GM21723 (cell line): ENCODE results near the gene ABLIM3.
"Not testable (repeated sequence)": the region's sequence is repeated elsewhere in the genome, so short reads cannot be mapped to it uniquely, and the experiment has no call there.

Experiments used
- ATAC-seq: cut with Tn5 transposase; IDR thresholded peaks from one replicate; pipeline ENCODE4 v1.9.1; 2021; ENCODE audit warnings: mild to moderate bottlenecking, moderate library complexity; ENCODE audit not compliant: unreplicated experiment

The ABLIM3 gene

GRCh38 chr5:149247726-149248125 is 106.4 kb downstream of the ABLIM3 start:
- ATAC-seq = no peak

DNA sequence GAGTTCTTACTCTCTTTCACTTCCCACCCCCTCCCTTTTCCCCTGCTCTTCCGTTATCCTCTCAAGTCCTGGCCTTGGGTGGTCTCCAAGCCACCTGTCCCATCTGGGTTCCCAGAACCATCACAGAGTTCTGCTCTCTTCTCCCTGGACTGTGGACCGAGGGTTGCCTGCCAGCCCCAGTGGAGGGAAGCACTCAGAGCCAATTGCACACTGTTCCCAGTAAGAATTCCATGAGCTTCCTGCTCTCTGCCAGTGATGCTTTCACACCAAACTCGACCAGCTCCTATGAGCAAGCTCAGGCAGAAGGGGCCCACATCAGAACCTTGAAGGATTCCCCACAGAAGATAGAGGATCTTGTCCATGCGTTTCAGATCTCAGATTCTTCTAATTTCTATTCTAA is 110.3 kb downstream of the ABLIM3 start:
- no peak for ATAC-seq

- ATAC-seq = no peak
These were observed 113.2 kb downstream of the ABLIM3 start for GRCh38 chr5:149254506-149254905.

GRCh38 chr5:149256451-149256850 is 115.2 kb downstream of the ABLIM3 start:
- no peak for ATAC-seq

- ATAC-seq = no peak
These were observed 115.8 kb downstream of the ABLIM3 start for GRCh38 chr5:149257131-149257530.

DNA sequence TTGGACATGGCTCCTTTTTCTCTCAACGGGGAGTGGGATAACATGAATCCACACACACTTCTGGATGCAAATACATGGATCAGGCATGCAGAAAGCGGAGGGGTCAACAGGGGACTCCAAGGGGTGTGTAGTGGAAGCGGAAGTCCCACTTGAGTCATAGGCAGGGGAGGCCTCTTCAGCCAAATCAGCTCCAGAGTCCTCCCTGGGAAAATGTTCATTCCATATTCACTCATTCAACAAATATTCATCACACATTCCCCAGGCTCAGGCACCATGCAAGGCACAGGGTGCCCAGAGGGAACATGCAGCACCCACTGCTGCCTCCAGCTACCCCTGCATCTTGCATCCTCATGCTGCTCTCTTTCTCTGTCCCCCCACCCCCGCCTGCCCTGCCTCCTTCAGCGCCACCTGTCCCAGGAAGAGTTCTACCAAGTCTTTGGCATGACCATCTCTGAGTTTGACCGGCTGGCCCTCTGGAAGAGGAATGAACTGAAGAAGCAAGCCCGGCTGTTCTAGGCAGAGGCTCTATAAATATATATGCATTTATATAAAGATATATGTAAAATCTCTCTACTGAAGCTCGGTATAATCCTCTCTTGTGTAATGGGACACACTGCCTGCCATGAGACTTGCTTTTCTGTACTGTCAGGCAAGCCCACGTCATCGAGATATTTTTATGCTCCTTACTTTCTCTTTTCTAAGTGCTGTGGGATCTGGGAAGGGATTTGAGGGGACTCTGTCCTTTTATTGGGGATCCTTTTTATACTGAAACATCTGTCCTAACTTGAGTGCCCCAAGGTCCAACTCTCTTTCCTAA is 116.8 kb downstream of the ABLIM3 start:
- ATAC-seq = no peak

DNA sequence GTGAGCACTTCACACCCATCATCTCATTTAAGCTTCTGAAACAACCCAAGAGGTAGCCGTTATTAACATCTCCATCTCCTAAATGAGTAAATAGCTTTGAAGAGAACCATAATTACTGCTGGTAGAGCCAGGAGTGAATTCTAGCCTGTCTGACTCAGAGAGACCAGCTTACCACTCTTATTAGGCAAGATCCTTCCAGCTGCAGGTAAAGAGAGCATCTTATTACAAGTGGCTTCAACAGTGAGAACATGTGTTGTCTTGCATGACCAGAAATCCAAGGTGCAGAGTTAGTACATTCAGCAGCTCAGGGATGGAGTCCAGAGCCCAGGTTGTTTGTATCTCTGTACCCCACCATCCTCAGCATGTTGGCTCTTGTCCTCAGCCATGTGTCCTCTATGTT is 119.5 kb downstream of the ABLIM3 start:
- no peak for ATAC-seq

GRCh38 chr5:149261246-149261645 is 120.0 kb downstream of the ABLIM3 start:
- ATAC-seq = no peak

- ATAC-seq = no peak
These were observed 121.0 kb downstream of the ABLIM3 start for GRCh38 chr5:149262315-149262714.

DNA sequence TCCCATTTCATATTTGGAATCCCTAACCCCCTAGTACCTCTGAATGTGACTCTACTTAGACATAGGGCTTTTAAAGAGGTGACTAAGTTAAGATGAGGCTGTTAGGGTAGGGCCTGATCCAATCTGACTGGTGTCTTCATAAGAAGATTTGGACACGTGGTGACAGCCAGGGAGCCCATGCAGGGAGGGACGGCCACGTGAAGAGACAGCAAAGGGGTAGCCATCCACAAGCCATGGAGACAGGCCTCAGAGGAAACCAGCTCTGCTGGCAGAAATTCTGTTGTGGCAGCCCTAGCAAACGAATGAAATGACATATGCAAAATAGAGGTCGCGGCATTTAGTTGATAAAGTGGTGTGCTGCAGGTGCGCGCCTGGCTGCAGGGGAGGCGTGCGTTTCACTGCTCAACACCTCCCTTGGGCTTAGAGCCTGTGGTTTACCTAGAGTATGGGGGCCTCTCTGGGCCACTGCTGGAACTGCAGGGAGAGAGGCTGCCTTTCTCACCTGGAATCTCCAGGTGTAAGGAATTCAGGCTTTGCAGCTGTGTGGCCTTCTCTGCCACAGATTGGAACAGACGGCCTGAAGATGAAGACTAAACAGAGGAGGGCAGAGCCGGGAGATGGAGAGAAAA is 123.3 kb downstream of the ABLIM3 start:
- ATAC-seq = peak; percentile 85

DNA sequence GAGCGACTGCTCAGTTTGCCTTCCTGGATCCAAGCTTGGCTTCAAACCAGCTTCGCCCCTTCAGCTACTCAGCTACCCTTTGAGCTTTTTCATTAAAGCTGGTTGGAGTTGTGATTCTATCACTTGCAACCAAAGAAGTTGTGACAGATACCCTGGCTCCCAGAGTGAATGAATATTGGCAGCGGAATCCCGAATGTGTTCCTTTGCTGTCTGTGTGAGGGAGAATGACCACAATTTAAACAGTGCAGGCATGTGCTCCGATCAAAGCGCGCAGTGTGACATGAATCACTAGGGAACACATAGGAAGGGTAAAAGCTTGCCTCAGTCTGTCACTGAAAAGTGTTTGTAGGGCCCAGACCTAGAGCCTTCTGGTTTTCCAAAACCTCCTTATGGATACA is 123.8 kb downstream of the ABLIM3 start:
- ATAC-seq = no peak

DNA sequence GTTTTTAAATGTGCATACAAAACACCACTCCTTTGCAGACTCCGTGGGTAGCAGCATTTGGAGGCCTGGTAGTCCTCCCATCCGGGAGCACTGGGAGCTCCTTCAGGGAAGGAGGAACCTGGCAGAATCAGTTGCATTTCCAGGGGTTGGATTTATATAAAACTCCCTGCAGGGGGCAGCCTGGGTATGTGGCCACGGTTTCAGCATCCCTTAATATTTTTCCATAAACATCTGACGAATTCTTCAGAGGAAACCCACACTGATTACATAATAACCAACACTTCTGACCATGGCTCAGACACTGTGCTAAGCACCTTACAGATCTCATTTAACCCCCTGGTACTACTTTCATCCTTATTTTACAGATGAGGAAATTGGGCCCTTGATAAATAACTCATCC is 124.3 kb downstream of the ABLIM3 start:
- no peak for ATAC-seq

DNA sequence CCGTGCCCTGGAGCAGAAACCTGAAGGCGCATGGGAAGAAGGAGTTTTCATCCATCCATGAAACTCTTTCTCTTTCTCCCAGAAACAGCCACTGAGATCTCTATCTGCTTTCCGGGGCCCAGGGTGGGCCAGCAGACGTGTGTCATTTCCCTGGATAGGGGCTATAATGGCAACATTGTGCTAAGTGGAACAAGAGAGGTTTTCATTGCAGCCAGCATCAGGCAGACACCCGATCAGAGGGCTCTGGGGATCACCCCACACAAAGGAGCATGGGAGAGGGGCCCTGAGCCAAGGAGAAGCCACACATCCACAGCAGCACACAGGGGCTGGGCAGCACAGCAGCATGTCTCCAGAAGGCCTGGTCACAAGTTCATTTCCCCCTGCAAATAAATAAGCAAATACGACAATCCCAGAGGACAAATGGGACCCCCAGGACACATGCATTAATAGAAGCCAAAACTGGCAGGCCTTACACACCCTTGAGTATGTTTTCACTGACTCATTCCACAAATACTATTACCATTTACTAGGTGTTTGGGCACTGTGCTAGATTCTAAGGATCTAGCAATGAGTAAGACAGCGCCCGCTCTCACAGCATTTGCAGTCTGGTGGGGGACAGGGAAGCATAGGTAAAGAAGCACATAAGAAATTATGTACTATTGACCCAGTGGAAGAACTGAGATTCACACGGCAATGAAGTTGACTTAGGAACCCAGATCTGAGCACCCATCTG is 126.1 kb downstream of the ABLIM3 start:
- no peak for ATAC-seq

- ATAC-seq = no peak
These were observed 127.8 kb downstream of the ABLIM3 start for GRCh38 chr5:149268928-149269557.

GRCh38 chr5:149271195-149271715 is 130.0 kb downstream of the ABLIM3 start:
- ATAC-seq = no peak

DNA sequence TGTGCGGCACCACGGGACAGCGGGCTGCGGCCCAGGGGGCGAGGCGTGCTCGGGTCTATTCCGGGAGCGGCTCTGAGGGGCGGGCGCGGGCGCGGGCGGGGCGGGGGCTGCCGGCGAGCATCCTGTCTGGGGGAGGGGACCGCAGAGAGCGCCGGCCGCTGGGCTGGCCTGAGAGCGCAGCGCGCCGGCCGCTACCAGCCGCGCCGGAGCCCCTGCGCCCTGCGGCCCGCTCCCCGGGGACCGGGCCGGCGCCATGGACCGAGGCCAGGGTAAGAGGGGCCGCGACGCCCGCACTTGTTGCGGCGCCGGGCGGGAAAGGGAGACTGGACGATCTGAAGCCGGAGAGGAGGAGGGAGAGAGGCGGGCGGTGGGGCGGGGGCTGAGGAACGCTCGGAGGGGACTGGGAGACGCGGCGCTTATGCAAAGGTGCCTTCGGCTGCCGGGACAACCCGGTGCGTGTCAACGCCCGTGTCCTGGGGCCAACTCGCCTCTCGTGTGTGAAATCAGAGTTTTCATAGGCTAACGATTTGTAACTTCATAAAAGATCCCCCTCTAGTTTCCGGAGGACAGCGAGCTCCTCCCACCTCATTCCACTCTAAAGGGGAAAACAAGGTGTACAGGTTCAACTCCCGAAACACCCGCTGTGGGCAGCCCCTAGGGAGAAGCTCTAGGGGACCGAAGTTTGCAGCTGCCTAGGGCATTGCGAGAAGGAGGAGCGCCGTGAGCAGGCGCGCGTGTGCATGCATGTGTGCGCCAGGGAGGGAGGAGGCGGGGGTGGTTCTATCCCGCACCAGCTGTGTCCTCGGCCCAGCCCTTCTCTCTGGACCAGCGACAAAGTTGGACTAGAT is 130.6 kb downstream of the ABLIM3 start, which contains the start of gene AFAP1L1:
AFAP1L1 (plus strand) TSS at position 144 of the 848 bp plus-strand sequence; CDS start at position 254, 110 bp downstream.
- ATAC-seq = no peak

DNA sequence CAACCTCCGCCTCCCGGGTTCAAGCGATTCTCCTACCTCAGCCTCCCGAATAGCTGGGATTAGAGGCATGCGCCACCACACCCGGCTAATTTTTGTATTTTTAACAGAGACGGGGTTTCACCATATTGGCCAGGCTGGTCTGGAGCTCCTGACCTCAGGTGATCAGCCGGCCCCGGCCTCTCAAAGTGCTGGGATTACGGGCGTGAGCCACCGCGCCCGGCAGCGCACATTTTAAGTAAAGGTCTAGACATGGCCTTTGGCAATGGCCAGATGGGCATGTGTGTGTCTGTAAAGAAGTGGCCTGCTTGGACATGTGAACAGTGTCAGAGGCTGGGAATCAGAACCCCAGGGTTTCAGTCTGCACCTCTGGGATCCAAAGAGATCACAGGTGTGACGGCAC is 131.5 kb downstream of the ABLIM3 start:
- ATAC-seq = not testable (repeated sequence)

- no peak for ATAC-seq
These were observed 131.9 kb downstream of the ABLIM3 start for GRCh38 chr5:149273237-149273636.

- ATAC-seq = no peak
These were observed 132.7 kb downstream of the ABLIM3 start for GRCh38 chr5:149273950-149274349.

DNA sequence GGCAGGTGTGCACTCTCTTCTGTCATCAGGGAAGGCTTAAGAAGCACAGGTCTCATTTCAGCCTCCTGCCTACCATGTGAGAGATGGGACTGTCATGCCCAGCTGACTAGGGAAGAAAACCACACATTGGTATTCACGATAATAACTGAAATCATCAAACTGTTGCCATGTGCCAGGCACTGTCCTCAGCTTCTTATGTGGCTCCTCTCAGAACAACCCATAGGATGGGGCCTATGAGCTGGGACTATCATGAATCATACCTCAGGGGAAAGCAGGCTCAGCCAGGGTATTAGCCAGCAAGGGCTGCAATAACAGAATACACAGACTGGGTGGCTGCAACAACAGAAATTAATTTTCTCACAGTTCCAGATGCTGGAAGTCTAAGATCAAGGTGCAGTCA is 133.6 kb downstream of the ABLIM3 start:
- ATAC-seq = no peak
